ENCODE results near the gene QSOX1.

- TF ChIP-seq POLR2A (IDR thresholded peaks at IDR 0.05) = no peak
- TF ChIP-seq CTCF (IDR thresholded peaks at IDR 0.05) = no peak
Observed at GRCh38 chr1:180208264-180208663, 53.6 kb downstream of the QSOX1 start.
